Thymus (tissue), 11 donors: Measurements from ENCODE around the gene EPN1. TPM values are rescaled to one million over a fixed set of nuclear protein-coding genes. Genes with fewer than 3 reads are reported as not detected.

Experiments
- DNase-seq, 9 donors: peaks; one replicate each; pipeline ENCODE4 v3.0.0-alpha.2; 2013; ENCODE audit warnings: low spot score in 9 of 9, low read depth in 6 of 9, missing footprints in 1 of 9
- H3K27ac ChIP-seq, 2 donors: one replicate each; pipeline ENCODE4 v1.5.1; 2013; ENCODE audit warnings: control low read depth in 1 of 2, low read depth in 1 of 2, low read length in 1 of 2, mild to moderate bottlenecking in 1 of 2, moderate library complexity in 1 of 2
- H3K27me3 ChIP-seq, 2 donors: one replicate each; pipeline ENCODE4 v1.5.1; 2013; ENCODE audit warnings: low read length in 1 of 2; ENCODE audit not compliant: control insufficient read depth in 2 of 2, insufficient read depth in 1 of 2
- H3K36me3 ChIP-seq, 2 donors: one replicate each; pipeline ENCODE4 v1.5.1; 2013; ENCODE audit warnings: low read length in 1 of 2, mild to moderate bottlenecking in 1 of 2, moderate library complexity in 1 of 2; ENCODE audit not compliant: control insufficient read depth in 2 of 2, insufficient read depth in 2 of 2
- H3K4me1 ChIP-seq, 2 donors: one replicate each; pipeline ENCODE4 v1.5.1; 2013; ENCODE audit warnings: low read length in 2 of 2; ENCODE audit not compliant: control insufficient read depth in 2 of 2, insufficient read depth in 2 of 2
- H3K4me3 ChIP-seq, 2 donors: one replicate each; pipeline ENCODE4 v1.5.1; 2013; ENCODE audit warnings: low read length in 2 of 2, control low read depth in 1 of 2, mild to moderate bottlenecking in 1 of 2
- H3K9me3 ChIP-seq, 2 donors: one replicate each; pipeline ENCODE4 v1.5.1; 2013; ENCODE audit warnings: low read length in 1 of 2, mild to moderate bottlenecking in 1 of 2; ENCODE audit not compliant: control insufficient read depth in 2 of 2, insufficient read depth in 1 of 2
- WGBS: extraction: QIAGEN DNeasy Blood & Tissue Kit; methylation state at CpG from one replicate; pipeline ENCODE4 v1.1.7; 2013; 5-methylcytosine and 5-hydroxymethylcytosine counted together
- polyA plus RNA-seq: library from polyadenylated mRNA; stranded (reverse); fragments of 200-250 nt; gene quantifications from one replicate; pipeline ENCODE4 v1.2.3, GENCODE V29; 2013
- total RNA-seq: library from RNA; stranded (reverse); fragments of 120-200 nt; gene quantifications from one replicate; pipeline ENCODE4 v1.2.4, GENCODE V29; 2013
- donor health status: healthy.

Gene EPN1
- total and polyA plus RNA-seq, 2 donors = 9.9 to 34.6 TPM

- peak in 1 of 9 donors; percentile 57 for DNase-seq
- peak overlapping the region in 1 of 2 donors; percentile 86 for H3K27ac ChIP-seq
These were observed 36.1 kb upstream of the EPN1 start for GRCh38 chr19:55638864-55639359.

DNA sequence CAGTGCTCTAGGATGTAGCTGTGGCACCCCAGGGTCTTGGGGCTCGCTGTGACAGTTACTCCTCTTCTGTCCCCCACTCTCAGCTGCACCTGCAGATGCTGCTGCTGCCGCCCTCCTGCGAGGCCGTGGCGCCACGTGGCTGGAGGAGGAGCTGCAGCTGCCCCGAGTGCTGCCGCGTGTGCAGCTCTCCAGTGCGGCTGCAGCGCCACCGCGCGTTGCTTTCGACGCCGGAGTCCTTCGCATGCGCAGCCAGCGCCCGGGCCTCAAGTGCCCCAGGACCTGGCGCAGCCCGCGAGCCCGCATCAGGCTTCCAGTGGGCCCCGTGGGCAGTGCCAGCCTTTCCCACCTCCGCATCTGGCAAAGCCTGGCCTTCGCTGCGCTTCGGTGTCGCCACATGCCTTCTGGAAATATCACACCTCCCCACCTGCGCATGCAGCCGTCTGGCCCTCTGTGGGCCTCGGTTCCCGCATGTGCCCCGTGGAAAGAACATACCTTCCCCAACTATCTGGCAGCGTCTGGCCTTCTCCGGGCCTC is 34.9 kb upstream of the EPN1 start:
- H3K4me3 ChIP-seq = peak overlapping the region; percentile 35 to 65
- H3K9me3 ChIP-seq = peaks cover 0 to 15% of the 10 kb centered on the region in 2 donors
- WGBS = 34% methylated on average over 38 of the region's 38 CpGs
- DNase-seq = peak in 4 of 9 donors; percentile 78 to 87 (median 83)
- peaks cover 0 to 16% of the 10 kb centered on the region in 2 donors for H3K27me3 ChIP-seq
- H3K4me1 ChIP-seq = peaks cover 43 to 65% of the 10 kb centered on the region in 2 donors
- H3K27ac ChIP-seq = peak overlapping the region; percentile 86 to 91
- peaks cover 6 to 15% of the 10 kb centered on the region in 2 donors for H3K36me3 ChIP-seq

More at GRCh38 chr19:55638864-55639359, 36.1 kb upstream of the EPN1 start:
- H3K4me1 ChIP-seq = peaks cover 35 to 62% of the 10 kb centered on the region in 2 donors
- no peak overlapping the region for H3K4me3 ChIP-seq
- peaks cover 0 to 16% of the 10 kb centered on the region in 2 donors for H3K27me3 ChIP-seq
- H3K36me3 ChIP-seq = peaks cover 0 to 9% of the 10 kb centered on the region in 2 donors
- H3K9me3 ChIP-seq = peaks cover 0 to 15% of the 10 kb centered on the region in 2 donors
- WGBS = 91% methylated on average over 6 of the region's 6 CpGs

- Histone ChIP-seq H3K4me1 (peaks cover 36 to 58% of the 10 kb centered on the region in 2 donors), H3K36me3 (peaks cover 11 to 21% of the 10 kb centered on the region in 2 donors), H3K9me3 (peaks cover 0 to 15% of the 10 kb centered on the region in 2 donors), H3K4me3 (peak within 1 kb of the TSS; percentile 65 to 76), H3K27ac (peak within 1 kb of the TSS; percentile 86 to 91), H3K27me3 (peaks cover 0 to 16% of the 10 kb centered on the region in 2 donors)
- 2% methylated on average over 89 of the region's 89 CpGs for WGBS
- peak in 3 of 9 donors; percentile 49 to 72 (median 60) for DNase-seq
These were observed 34.2 kb upstream of the EPN1 start, which contains the start of gene ZNF580 for GRCh38 chr19:55640577-55641425. ZNF580 (plus strand) TSS chr19:55641002; CDS start chr19:55642509, 1,507 bp downstream.

- DNase-seq = peak in 1 of 9 donors; percentile 52
- Histone ChIP-seq H3K27ac (peak overlapping the region; percentile 81 to 91), H3K9me3 (peaks cover 0 to 15% of the 10 kb centered on the region in 2 donors), H3K4me3 (peak overlapping the region; percentile 65 to 76), H3K4me1 (peaks cover 30 to 51% of the 10 kb centered on the region in 2 donors), H3K27me3 (peaks cover 0 to 16% of the 10 kb centered on the region in 2 donors), H3K36me3 (peaks cover 11 to 21% of the 10 kb centered on the region in 2 donors)
- WGBS = under 1% methylated on average over 25 of the region's 25 CpGs
These were observed 33.4 kb upstream of the EPN1 start for GRCh38 chr19:55641426-55642152.

- Histone ChIP-seq H3K4me3 (peak overlapping the region; percentile 65 to 76), H3K27me3 (peaks cover 0 to 16% of the 10 kb centered on the region in 2 donors), H3K4me1 (peaks cover 29 to 54% of the 10 kb centered on the region in 2 donors), H3K36me3 (peaks cover 11 to 21% of the 10 kb centered on the region in 2 donors), H3K9me3 (peaks cover 0 to 15% of the 10 kb centered on the region in 2 donors), H3K27ac (peak overlapping the region; percentile 71 to 91)
- DNase-seq = peak in 1 of 9 donors; percentile 36
- WGBS = 2% methylated on average over 65 of the region's 65 CpGs
These were observed 32.6 kb upstream of the EPN1 start for GRCh38 chr19:55642153-55643002.

- peaks cover 27 to 60% of the 10 kb centered on the region in 2 donors for H3K4me1 ChIP-seq
- H3K27ac ChIP-seq = peak within 1 kb of the TSS; percentile 77 to 93
- peaks cover 0 to 16% of the 10 kb centered on the region in 2 donors for H3K27me3 ChIP-seq
- peaks cover 11 to 12% of the 10 kb centered on the region in 2 donors for H3K36me3 ChIP-seq
- H3K4me3 ChIP-seq = peak within 1 kb of the TSS; percentile 65 to 76
- WGBS = 3% methylated on average over 56 of the region's 56 CpGs
- DNase-seq = peak in 4 of 9 donors; percentile 60 to 85 (median 74)
- peaks cover 0 to 15% of the 10 kb centered on the region in 2 donors for H3K9me3 ChIP-seq
These were observed 31.8 kb upstream of the EPN1 start, which contains the start of gene ZNF581 for GRCh38 chr19:55643003-55643886. ZNF581 (plus strand) TSS chr19:55643649; CDS start chr19:55644572, 923 bp downstream.

DNA sequence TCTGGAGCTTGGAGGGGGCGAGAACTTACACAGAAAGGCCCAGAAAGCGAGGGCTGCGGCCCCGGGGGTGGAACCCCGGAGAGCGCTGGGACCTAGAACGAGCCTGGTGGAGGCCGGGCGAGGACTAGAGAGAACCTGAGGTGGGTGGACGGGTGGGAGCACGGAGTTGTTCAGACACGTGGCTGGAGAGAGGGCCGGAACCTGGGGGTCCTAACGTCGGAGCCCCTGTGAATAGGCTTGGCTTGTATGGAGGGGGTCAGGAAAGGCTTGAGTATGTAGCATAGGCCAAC is 31.2 kb upstream of the EPN1 start:
- Histone ChIP-seq H3K4me1 (peaks cover 31 to 65% of the 10 kb centered on the region in 2 donors), H3K4me3 (peak overlapping the region; percentile 63 to 65), H3K9me3 (peaks cover 0 to 15% of the 10 kb centered on the region in 2 donors), H3K27me3 (peaks cover 0 to 16% of the 10 kb centered on the region in 2 donors), H3K27ac (peak overlapping the region; percentile 2 to 53), H3K36me3 (peaks cover 11 to 12% of the 10 kb centered on the region in 2 donors)
- under 1% methylated on average over 15 of the region's 15 CpGs for WGBS
- no peak for DNase-seq
